Embryonic facial prominence (tissue), 1 donor: ENCODE results near the gene MPP1.
A peak's percentile ranks its signal among the peaks of the same experiment; 100 is the strongest.

Source experiments
- DNase-seq: peaks from one replicate; pipeline ENCODE4 v3.0.0-alpha.2; 2016; ENCODE audit errors: extremely low spot score

The MPP1 gene

DNA sequence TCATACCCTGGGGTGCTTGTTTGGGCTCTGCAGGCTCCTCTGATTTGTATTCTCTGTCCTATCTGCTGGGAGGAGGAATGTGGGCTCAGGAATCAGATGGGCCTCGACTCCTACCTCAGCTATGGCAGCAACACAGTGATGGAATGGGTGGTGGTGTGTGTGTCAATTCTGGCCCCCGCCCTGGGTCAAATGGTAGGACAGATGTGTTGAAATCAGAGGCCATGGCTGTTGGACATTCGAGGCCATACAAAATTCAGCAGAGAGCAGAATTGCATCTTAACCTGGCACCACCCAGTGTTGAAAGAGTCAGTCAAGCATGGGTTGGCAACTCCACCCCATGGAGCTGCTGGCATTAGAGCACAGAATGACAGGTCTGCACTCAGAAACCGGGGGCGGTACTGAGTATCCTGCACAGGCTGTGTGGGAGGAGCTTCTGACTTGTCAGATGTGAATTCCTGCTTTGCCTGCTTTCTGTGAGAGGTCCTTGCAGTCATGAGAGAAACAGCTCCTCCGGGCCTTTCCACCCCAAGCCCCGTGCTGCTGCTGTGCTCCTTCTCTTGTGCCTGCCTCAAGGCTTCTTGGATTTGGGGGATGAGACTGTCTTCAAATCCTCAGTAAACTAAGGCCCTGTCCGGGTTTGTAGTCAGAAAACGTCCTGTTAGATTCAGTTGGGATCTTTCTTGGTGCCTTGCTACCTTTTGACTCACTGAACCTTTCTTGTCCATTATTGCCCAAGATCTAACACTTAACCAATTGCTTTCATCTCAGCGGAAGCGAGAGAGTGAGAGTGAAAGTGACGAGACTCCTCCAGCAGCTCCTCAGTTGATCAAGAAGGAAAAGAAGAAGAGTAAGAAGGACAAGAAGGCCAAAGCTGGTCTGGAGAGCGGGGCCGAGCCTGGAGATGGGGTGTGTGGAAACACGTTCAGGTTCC lies 29.6 kb downstream of the MPP1 start:
- no peak for DNase-seq

DNA sequence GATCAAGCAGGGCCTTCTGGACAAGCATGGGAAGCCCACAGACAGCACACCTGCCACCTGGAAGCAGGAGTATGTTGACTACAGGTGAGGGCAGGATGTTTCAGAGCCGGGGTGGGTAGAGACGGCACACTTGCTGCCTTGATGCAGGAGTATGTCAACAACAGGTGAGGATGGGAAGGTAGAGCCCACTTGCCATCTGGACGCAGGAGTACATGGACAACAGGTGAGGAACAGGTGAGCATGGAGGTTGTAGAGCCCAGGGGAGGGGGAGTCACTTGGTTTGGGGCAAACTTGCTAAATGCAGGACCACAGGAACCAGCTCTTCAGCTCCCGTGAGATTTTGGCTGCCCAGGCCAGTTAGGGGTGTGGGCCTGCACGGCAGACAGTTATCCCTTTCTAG lies 30.7 kb downstream of the MPP1 start:
- DNase-seq = no peak

DNA sequence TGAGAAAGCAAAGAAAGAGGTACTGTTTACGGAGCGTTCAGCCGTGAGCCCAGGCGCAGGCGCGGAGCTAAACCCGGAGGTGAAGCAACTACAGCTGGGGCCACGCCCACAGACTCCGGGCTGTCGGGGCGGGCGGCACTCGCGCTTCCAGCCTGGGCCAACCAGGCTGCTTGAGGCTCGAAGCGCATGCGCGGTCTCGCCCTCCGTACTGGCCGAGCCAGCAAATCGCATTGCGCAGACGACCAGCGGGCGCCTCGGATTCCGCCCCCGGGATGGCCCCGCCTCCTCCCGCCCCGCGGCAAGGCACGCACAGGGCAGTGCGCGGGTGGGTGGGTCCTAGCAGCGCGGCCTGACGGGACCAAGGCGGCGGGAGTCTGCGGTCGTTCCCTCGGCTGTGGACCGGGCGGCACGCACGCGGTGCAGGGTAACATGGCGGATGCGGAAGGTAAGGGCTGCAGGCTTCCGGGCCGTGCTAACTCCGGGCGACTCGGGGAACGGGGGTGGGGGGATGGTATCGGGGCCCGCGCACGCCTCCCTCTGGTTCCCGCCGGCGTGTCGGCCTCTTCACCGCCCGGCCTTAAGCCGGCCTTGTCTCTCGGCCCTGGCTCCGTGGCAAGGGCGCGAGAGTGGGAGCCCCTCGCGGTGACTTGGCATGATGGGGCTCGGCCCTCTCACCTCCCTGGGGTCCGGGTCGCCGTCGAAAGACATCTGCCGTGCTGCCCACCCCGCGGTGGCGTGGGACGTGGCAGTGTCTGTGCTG lies 42.6 kb downstream of the MPP1 start, which contains the start of gene DKC1:
DKC1 (plus strand) TSS at position 328 of the 760 bp plus-strand sequence; CDS start at position 430, 102 bp downstream.
- DNase-seq = peak; percentile 83

DNA sequence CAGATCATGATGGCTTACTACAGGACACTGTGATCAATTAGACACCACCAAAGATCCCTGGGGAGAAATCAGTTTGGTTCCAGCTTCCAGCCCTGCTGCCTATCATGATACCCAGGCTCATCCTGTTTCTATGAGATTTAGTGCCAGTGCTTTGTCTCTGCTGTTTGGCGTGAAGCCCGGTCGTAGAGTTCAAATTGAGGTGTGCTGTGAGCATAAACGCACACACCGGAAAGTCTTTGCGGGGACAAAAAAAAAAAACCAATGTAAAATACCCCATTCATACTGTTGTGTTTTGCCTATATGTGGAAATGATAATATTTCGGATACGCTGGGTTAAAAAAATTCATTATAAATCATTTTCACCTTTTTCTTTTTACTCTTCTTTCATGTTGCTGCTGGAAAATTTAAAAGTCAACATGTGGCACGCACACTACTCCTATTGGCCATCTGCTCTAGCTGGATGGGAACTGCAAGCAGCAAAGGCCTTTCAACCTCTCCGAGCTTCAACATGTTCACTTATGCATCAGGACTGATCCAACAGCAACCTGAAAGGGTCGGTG lies 43.2 kb downstream of the MPP1 start:
- no peak for DNase-seq

DNA sequence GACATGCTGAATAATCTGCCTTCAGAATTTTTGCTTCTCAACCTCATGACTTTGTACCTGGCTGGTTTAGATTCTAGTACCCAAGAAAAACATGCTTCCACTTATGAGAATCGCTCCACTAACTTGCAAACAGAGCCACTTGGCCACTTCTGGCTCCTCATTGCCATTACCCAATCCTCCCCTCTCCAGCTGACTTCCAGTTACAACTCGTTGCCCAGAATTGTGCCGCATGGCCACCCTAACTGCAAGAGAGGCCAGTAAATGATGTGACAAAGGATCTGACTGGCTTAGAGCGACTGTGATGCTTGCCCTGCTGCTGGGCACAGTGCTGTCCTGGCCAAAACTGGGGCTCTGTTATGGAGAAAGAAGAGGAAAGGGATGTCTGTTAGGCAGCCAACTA lies 46.6 kb downstream of the MPP1 start:
- DNase-seq = no peak

DNA sequence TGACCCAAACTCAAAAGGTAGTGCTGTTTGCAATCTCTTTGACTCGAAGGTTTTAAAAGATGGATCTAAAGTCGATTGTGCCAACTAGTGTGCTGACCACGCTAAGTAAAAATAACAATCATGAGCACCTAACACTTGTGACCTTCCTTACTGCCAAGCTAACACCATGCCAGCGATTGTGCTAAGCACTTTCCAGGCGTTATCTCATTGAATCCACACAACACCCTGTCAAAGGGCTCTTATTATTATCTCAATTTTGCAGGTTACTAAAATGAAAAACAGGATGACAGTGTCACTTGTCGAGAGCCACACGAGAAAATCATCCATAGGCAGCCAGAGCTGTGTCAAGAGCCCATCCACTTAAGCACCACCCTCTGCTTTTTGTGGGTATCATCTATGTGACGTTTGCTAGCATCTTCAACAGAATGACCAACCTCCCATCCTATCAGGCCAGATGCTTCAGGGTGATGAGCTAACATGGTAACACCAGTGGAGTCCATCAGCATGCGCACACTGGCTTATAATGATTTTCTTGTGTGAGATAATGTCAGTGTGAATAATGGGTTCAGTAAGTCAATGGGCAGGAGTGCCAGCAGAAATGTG lies 53.5 kb downstream of the MPP1 start:
- DNase-seq = no peak

DNA sequence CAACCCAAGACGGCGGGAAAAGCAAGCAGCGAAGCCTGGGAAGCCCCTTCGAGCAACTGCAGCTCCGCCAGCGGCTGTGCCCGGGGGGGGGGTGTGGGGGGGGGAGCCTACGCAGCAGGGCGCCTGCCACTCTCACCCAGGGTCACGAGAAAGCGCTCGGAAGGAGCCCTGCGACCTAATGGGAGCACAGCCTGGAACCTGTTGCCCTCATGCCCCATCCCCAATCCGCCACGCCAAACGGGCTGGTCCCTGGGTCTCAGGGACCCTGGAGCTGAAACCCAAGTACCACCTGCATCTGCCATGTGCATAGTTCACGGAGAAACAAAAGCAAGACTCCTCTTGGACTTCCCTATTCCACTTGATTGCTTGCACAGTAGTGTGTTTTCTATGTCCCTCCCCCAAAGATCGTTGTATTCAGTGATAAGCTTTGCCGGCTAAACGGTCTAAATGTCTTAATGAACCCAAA lies 54.0 kb downstream of the MPP1 start:
- no peak for DNase-seq

DNA sequence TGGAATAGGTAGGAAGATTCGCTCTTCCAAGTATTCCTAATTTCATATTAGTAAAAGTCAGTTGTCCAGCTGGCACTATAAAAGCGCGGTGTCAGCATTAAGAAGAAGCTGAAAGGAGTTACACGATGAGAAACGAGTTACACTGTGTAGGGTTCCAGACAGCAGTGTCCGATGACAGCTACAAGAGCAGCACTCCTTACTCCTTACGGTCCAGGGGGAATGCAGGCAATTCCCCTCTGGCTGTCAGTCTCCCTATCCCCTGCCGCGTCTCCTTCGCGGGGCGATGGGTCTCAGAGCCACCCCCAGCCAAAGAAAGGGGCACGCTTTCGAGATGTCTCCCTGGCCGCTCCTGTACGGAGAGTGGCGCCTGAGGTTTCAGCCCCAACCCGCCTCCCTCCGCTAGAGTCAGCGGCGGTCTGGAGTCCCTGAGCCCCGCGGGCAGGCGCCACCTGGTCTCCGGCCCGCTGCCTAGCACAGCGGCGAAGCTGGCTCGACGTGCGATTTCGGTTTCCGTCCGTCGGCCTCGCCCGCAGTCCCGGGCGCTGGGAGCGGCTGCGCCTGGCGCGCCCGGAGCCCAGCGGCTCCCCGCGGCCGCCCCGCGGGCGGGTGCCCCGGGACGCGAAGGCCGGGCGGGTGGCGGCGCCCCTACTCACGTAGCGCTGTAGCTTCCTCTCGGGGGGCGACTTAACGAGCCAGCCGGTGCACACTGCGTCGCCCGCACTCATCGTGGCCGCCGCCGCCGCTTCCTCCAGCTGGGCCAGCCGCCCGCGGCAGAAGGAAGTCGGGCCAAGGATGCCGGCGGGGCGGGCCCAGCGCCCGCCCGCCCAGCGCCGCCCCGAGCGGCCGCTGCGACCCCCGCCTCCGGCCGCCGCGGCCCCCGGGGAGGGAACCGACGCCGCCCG lies 54.7 kb downstream of the MPP1 start, which contains the start of gene GAB3:
GAB3 (minus strand) TSS at position 777 of the 902 bp plus-strand sequence; CDS start at position 725, 52 bp downstream.
- DNase-seq = no peak

DNA sequence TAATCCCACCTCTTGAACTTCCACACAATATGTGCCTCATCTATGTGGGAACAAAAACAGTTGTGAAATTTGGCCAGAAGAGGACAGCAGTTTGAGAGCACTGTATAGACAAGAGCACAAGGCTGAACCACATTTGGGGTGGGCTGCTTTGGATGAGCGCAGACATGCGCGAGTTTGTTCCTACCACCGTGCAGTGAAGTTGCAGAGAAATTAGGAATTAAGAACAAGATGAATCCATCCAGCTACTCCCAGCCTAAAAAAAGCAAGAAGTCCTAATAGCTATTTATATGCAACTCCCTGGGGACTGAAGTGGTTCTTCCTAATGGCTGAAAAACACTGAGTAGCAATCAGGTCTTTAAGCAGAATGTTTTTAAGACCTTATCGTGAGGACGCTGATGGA lies 55.4 kb downstream of the MPP1 start:
- no peak for DNase-seq

DNA sequence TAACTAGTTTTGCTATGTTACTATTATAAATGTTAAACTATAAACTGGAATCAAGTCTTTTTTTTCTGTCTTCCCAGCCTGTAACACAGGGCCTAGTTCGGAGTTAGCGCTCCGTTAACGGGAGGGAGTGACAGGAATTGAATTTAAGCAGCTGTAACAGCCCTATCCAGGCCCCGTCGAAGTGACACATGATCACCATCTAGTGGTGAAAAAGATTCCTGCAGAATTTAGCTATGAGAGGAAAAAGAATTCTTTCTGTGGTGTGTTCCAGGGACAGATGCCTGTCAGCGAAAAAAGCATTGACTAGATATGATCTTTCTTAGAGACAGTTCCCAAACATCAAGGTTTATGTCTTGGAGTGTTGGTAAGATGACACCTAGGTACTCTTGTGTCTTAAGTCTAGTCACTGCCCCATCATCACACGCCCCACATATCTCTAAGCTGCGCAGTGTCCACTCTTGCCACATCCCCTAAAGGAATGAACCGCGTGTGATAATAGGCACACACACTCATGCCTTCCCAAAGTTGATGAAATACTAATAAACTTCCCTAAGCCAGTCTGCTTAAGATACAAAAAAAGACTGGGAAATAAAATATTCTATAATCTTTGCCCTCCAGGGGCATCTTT lies 56.5 kb downstream of the MPP1 start:
- no peak for DNase-seq

DNA sequence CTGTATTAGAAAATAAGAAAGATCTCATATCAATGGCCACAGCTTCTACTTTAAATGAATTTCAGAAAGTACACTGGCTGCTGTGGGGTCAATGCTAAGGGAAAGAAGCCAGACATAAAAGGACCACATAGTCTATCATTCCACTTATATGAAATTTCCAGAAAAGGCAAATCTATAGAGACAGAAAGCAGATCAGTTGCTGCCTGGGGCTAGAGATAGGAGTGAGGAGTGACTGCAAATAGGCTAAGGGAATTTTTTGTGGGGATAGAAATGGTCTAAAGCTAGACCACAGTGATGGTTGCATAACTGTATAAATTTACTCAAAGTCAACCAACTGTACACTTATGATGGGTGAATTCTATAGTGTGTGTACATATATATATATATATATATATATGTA lies 62.7 kb downstream of the MPP1 start:
- no peak for DNase-seq

DNA sequence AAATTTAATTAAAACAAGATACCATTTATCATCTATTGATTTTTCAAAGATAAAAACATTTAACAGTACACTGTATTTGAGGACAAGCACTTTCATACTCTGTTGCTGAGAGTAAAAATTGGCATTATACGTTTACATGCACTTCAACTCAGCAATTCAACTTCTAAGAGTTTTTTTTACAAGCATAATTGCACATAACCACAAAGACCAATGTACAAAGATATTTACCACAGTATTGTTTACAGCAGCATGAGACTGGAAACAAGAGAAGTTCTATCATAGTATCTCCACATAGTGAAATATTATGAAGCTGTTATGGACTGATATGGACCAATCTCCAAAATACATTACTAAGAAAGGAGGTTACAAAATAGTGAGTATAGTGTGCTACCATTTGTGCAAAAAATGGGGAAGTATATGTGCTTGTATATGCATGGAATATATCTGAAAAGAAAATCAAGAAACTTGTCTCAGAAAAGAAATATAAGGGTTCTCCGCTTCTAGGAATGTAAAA lies 65.3 kb downstream of the MPP1 start:
- DNase-seq = no peak

DNA sequence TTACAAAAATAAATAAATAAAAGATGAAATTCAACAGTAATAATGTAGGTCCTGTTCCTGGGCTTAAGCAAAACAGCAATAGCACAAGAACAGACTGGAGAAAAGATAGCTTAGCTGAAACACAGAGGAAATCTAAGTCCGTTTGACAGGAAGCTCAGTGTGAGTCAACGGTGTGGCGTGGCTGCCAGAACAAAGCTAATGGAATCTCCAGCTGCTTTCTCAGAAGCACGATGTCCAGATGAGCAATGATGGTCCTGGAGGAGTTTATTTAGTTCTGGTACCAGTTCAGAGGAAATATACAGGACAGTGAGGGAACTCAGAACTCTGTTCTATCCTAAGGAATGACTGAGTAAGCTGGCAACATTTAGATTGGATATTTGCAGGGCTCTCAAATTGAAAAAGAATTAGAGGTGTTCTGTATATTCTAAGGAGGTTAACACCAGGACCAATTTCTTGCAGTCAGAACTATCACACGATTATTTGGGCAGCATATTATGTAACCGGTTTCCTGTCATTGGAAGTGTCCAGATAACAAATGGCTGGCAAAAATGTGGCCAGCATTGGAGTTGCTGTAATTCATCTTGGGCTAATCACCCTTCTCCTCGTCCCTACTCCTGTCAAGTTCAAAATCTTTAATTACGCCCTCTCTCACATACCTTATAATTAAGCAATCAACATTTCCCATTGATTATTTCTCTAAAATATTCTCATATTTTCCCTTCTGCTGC lies 67.1 kb downstream of the MPP1 start:
- DNase-seq = no peak

DNA sequence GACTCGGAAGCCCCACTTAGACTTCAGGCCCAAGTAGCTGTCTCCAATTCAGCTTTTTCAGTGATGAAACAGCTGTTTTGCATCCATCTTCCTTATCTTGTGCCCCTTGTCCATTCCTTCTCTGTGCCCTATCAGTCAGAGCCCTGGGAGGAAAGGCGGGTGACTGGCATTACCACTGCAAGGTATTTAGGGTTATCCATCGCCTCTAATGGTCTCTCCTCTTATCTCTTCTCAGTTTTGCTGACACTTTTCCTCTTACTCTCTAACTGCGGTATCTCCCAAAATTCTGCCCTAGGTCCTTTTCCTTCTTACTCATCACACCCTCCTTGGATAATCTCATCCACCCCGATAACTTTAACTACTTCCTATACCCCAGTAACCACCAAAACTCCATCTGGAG lies 68.1 kb downstream of the MPP1 start:
- no peak for DNase-seq

DNA sequence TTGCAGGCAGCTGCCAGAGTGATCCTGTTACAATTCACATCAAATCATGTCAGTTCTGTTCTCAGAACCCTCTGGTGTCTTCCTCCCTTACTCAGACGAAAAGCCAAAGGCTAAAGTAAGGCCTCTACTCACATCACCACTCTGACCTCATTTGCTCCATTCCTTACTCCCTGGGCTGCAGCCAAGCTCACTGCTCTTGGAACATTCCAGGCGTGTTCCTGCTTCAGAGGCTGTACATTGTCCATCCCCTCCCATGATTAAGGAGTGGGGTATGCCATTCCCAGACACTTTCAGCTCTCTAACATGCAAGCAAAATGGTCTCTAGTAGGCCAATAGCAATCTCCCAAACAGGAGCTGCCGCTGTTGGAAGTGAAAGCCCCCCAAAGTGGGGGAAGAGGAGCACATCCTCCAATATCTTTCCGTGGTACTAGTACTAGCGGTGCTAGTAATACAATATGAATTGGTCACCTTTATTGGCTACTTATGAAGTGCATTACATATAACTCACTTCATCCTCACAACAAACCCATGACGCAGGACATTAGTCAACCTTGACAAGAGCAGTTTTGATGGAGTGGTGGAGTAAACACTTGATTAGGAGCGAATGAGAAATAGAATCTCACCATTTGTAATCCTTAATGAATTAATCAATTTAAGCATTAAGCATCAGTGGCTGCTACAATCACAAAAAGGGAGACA lies 69.4 kb downstream of the MPP1 start:
- no peak for DNase-seq

DNA sequence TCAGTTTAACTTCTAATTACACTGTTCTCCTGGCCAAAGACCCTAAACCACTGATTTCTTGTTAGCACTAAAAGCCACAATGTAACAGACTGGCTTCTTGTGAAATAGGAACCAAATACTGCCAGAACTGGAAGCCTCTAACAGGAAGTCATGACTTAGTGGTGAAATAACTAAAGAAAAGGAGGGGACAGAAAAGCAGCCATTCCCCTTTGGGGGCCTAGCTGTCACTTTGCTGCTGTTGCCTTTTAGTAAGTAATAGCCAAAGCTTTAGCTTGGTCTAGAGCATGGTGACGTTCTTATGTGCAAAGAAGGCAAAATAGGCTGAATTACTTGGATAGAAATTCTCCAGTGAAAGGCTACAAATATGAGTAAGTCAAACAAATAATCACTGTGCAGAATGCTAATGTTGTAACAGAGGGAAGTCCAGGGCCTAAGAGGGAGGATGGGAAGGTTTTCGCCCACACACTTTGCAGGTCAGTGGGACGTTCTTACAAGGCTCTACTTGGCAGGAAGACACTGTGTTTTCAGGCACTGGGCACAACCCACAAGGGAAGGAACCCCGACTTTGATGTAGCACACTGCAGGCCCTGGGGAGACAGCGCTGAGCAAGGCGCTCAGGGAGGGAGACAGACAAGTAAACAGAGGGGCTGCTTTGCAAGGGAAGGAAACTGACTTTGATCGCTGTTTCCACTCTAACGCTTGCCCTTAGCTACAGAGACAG lies 71.1 kb downstream of the MPP1 start:
- DNase-seq = no peak

DNA sequence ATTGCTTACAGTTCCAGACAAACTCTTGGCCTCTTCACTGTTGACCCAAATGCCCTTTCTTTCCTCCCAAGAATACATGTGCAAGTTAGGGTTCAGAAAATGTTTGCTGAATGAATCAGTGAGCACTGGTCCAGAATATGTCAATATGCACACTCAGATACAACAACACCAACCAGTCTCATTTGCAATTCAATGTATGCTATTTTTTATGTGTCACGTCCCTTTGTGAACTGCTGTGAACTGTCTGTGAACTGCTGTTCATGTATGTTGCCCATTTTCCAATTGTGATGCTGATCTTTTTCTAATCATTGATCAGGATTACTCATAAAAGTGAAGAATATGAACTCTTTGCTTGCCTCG lies 72.2 kb downstream of the MPP1 start:
- no peak for DNase-seq

DNA sequence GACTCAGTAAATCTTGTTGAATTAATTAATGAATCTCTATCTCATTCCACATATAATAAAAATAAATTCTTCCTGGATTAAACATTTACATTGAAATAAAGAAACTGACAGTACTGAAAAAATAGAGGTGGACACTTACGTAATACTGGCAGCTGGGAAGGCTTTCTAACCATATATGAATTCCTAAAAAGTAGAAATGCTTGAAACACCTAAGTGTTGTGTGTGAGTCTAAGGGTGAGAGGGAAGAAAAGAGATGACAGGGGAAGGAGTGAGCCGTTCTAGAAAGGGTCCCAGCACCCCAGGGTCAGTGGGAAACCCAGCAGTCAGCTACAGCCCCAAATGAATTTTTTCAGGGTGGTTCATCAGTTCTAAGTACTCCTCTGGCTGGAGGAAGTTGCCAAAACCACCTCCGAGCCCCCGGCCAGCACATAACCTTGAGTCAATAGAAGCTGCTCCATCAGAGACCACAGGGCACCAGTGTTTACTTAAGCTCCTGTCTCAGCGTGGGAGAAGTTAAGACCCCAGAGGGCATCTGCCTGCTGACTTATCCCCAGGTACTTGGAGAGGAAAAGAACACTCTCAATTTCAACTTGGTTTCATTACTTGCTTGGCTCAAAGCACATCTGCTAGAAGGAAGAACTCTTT lies 72.7 kb downstream of the MPP1 start:
- DNase-seq = no peak
